Subcutaneous adipose tissue (tissue), 4 donors: Measurements from ENCODE around the gene C1orf232. TPM values are rescaled to one million over a fixed set of nuclear protein-coding genes. Genes with fewer than 3 reads are reported as not detected.

Experiments
- CTCF ChIP-seq: fragments of 450-650 bp; IDR thresholded peaks from one replicate; pipeline ENCODE4 v1.5.1; 2016; ENCODE audit warnings: low read depth, mild to moderate bottlenecking, control low read depth, antibody characterized with exemption, moderate library complexity
- total RNA-seq, 4 donors: library from RNA; depleted of rRNA; stranded (reverse); fragments of >200 nt; gene quantifications; one replicate each; pipeline ENCODE4 v1.1.0, GENCODE V29; 2016

The C1orf232 gene
- total RNA-seq, 4 donors from 2014 or later = not detected

DNA sequence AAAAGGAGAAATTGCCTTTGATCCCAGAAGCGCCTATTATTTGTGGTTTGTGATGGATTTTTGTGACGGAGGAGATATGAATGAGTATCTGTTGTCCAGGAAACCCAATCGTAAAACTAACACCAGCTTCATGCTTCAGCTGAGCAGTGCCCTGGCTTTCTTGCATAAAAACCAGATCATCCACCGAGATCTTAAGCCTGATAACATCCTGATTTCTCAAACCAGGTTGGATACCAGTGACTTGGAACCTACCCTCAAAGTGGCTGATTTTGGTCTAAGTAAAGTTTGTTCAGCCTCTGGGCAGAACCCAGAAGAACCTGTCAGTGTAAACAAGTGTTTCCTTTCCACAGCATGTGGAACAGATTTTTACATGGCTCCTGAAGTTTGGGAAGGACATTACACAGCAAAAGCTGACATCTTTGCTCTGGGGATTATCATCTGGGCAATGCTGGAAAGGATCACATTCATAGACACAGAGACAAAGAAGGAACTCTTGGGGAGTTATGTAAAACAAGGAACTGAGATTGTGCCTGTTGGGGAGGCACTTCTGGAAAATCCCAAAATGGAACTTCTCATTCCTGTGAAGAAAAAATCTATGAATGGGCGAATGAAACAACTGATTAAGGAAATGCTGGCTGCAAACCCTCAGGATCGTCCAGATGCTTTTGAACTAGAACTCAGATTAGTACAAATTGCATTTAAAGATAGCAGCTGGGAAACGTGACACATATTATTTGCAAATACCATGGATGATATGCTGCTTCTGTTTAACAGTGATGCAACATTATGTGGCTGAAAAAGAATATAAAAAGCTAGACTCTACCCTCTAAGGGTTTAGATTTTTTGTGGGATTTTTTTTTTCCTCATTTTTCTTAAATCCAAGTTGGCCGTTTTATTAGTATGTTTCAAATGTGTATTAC is 46.6 kb downstream of the C1orf232 start:
- no peak for TF ChIP-seq CTCF

DNA sequence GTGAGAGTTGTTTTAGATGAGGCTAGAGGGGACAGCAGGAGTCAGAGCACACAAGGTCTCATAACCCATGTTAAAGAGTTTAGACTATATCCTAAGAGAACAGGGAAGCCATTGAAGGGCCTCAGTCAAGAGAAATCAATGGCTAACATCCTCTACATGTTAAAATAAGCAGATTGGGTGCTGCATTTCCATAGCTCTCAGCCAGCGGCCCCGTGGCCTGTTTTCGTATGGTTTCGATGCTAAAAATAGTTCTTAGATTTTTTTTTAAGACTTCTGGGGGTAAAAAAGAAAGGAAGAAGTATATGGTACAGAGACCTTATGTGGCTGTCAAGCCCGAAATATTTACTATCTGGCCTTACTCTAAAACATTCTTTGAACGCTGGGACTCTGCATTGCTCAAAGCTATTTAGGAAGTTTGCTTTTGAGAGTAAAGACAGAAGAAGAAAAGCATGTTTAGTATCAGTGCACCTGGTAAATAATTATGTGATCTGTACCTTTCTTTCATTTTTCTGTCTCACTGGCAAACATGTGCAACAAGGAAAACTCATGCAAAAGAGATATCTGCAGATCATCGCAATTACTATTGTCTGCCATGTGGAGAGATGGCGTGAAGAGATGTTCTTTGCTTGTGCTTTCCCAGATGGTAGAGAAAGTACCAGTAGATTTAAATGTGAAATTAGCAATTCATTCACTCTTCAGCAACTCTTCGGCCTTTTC is 48.7 kb downstream of the C1orf232 start:
- TF ChIP-seq CTCF = no peak

GRCh38 chr1:26114165-26114927 is 54.4 kb downstream of the C1orf232 start:
- no peak for TF ChIP-seq CTCF

Other genes starting within 250 kb of the C1orf232 start
- 10 to 100 TPM in 1 of 4 donors, 1 to 10 TPM in 3; 6.7 to 12.6 (median 9.1) TPM for gene PAFAH2, start 170.9 kb downstream of the C1orf232 start, total RNA-seq
- gene EXTL1, start 147.2 kb downstream of the C1orf232 start, total RNA-seq = not detected
- gene SLC30A2, start 122.8 kb downstream of the C1orf232 start, total RNA-seq = under 1 TPM in 1 of 4 donors, not detected in 3; 0.22 TPM
- gene TRIM63, start 101.3 kb downstream of the C1orf232 start, total RNA-seq = 1 to 10 TPM in 3 of 4 donors, under 1 TPM in 1; 0.51 to 1.6 (median 1.2) TPM
- 1 to 10 TPM; 5.8 to 9.3 (median 8.3) TPM for gene PDIK1L, start 57.1 kb downstream of the C1orf232 start, total RNA-seq
- gene FAM110D, start 9.9 kb downstream of the C1orf232 start, total RNA-seq = 10 to 100 TPM in 1 of 4 donors, 1 to 10 TPM in 2, under 1 TPM in 1; 0.98 to 11.0 (median 5.5) TPM
- gene ZNF593, start 945 bp upstream of the C1orf232 start, total RNA-seq = 10 to 100 TPM; 17.7 to 32.0 (median 26.9) TPM
- gene ZNF593OS, start 2.9 kb upstream of the C1orf232 start, total RNA-seq = not detected
- gene CNKSR1, start 8.5 kb upstream of the C1orf232 start, total RNA-seq = 1 to 10 TPM in 1 of 4 donors, not detected in 3; 2.1 TPM
- not detected for gene CATSPER4, start 21.6 kb upstream of the C1orf232 start, total RNA-seq
- gene CEP85, start 65.2 kb upstream of the C1orf232 start, total RNA-seq = 1 to 10 TPM; 3.7 to 5.4 (median 4.4) TPM
- gene SH3BGRL3, start 111.1 kb upstream of the C1orf232 start, total RNA-seq = 100 to 1,000 TPM in 2 of 4 donors, 10 to 100 TPM in 2; 59.0 to 137 (median 88.3) TPM
- 10 to 100 TPM; 10.4 to 29.9 (median 16.7) TPM for gene UBXN11, start 137.7 kb upstream of the C1orf232 start, total RNA-seq
- 100 to 1,000 TPM in 1 of 4 donors, 10 to 100 TPM in 2, 1 to 10 TPM in 1; 4.7 to 719 (median 19.2) TPM for gene CD52, start 149.0 kb upstream of the C1orf232 start, total RNA-seq
- not detected for gene CRYBG2, start 185.2 kb upstream of the C1orf232 start, total RNA-seq
- not detected for gene ZNF683, start 203.8 kb upstream of the C1orf232 start, total RNA-seq
- not detected for gene LIN28A, start 241.9 kb upstream of the C1orf232 start, total RNA-seq